Activated CD4-positive, alpha-beta T cell treated with anti-CD3 and anti-CD28 coated beads, Interleukin-2, amount 50 U/mL, for 1 hour (primary cell): ENCODE measurements around the gene RSRC1.
"Not testable (repeated sequence)": the region's sequence is repeated elsewhere in the genome, so short reads cannot be mapped to it uniquely, and the experiment has no call there.

ENCODE experiments used
- DNase-seq: peaks from one replicate; pipeline ENCODE4 v3.0.0-alpha.2; 2020

RSRC1 gene

GRCh38 chr3:158134363-158134762 is 24.5 kb downstream of the RSRC1 start:
- no peak for DNase-seq

GRCh38 chr3:158140396-158140795 is 30.5 kb downstream of the RSRC1 start:
- DNase-seq = no peak

GRCh38 chr3:158148218-158148617 is 38.3 kb downstream of the RSRC1 start:
- DNase-seq = no peak

- no peak for DNase-seq
Observed at GRCh38 chr3:158152186-158152585, 42.3 kb downstream of the RSRC1 start.

GRCh38 chr3:158158969-158159368 is 49.1 kb downstream of the RSRC1 start:
- no peak for DNase-seq

- no peak for DNase-seq
Observed at GRCh38 chr3:158159714-158160113, 49.8 kb downstream of the RSRC1 start.

- DNase-seq = no peak
Observed at GRCh38 chr3:158160958-158161357, 51.1 kb downstream of the RSRC1 start.

- no peak for DNase-seq
Observed at GRCh38 chr3:158165141-158165655, 55.3 kb downstream of the RSRC1 start.

GRCh38 chr3:158165730-158166129 is 55.8 kb downstream of the RSRC1 start:
- DNase-seq = no peak

GRCh38 chr3:158166223-158166622 is 56.3 kb downstream of the RSRC1 start:
- no peak for DNase-seq

GRCh38 chr3:158167737-158168557 is 58.1 kb downstream of the RSRC1 start:
- DNase-seq = no peak

GRCh38 chr3:158169091-158169491 is 59.2 kb downstream of the RSRC1 start:
- DNase-seq = no peak

GRCh38 chr3:158181096-158181495 is 71.2 kb downstream of the RSRC1 start:
- DNase-seq = no peak

GRCh38 chr3:158185711-158186110 is 75.8 kb downstream of the RSRC1 start:
- DNase-seq = no peak

- DNase-seq = no peak
Observed at GRCh38 chr3:158200955-158201354, 91.1 kb downstream of the RSRC1 start.

GRCh38 chr3:158205324-158205723 is 95.4 kb downstream of the RSRC1 start:
- DNase-seq = no peak

GRCh38 chr3:158205994-158206393 is 96.1 kb downstream of the RSRC1 start:
- DNase-seq = no peak

- DNase-seq = no peak
Observed at GRCh38 chr3:158210067-158210466, 100.2 kb downstream of the RSRC1 start.

- no peak for DNase-seq
Observed at GRCh38 chr3:158213461-158213860, 103.6 kb downstream of the RSRC1 start.

- no peak for DNase-seq
Observed at GRCh38 chr3:158217992-158218391, 108.1 kb downstream of the RSRC1 start.

- DNase-seq = no peak
Observed at GRCh38 chr3:158220575-158220974, 110.7 kb downstream of the RSRC1 start.

GRCh38 chr3:158221426-158221825 is 111.5 kb downstream of the RSRC1 start:
- DNase-seq = no peak

GRCh38 chr3:158226429-158226828 is 116.5 kb downstream of the RSRC1 start:
- no peak for DNase-seq

GRCh38 chr3:158228942-158229341 is 119.1 kb downstream of the RSRC1 start:
- DNase-seq = not testable (repeated sequence)

GRCh38 chr3:158233791-158234190 is 123.9 kb downstream of the RSRC1 start:
- no peak for DNase-seq
